ENCODE data around the gene UCN.

DNA sequence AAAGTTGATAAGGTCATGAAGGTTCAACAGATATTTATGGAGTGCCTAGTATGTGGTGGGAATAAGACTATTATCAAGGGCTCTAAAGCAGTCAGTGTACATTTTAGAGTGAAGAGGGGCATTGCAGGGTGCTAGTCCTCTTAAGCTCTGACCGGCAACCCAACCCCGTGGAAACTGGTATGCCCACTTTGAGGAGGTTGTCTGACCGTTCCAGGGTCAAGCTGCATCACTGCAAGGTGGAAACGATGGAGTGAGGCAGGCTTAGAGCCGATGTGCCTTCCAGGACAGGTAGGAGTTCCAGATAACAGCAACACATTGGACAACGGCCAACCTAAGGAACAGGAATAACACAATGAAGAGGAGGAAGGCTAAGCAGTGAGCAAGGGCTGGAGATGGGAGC is 1.4 kb upstream of the UCN start:
- TF ChIP-seq, protein P1, sequence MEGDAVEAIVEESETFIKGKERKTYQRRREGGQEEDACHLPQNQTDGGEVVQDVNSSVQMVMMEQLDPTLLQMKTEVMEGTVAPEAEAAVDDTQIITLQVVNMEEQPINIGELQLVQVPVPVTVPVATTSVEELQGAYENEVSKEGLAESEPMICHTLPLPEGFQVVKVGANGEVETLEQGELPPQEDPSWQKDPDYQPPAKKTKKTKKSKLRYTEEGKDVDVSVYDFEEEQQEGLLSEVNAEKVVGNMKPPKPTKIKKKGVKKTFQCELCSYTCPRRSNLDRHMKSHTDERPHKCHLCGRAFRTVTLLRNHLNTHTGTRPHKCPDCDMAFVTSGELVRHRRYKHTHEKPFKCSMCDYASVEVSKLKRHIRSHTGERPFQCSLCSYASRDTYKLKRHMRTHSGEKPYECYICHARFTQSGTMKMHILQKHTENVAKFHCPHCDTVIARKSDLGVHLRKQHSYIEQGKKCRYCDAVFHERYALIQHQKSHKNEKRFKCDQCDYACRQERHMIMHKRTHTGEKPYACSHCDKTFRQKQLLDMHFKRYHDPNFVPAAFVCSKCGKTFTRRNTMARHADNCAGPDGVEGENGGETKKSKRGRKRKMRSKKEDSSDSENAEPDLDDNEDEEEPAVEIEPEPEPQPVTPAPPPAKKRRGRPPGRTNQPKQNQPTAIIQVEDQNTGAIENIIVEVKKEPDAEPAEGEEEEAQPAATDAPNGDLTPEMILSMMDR (IDR thresholded peaks at IDR 0.05), result no peak
- TF ChIP-seq POLR2A (IDR thresholded peaks at IDR 0.05) (no peak), EP300 (IDR thresholded peaks at IDR 0.05) (no peak)
